HG02943 (cell line): ENCODE data around the gene ATAD3B.
"Not testable (repeated sequence)": the region's sequence is repeated elsewhere in the genome, so short reads cannot be mapped to it uniquely, and the experiment has no call there.

Experiments used
- ATAC-seq: cut with Tn5 transposase; IDR thresholded peaks from one replicate; pipeline ENCODE4 v1.9.1; 2021; ENCODE audit warnings: mild to moderate bottlenecking, low read depth, moderate library complexity; ENCODE audit not compliant: unreplicated experiment

ATAD3B gene

DNA sequence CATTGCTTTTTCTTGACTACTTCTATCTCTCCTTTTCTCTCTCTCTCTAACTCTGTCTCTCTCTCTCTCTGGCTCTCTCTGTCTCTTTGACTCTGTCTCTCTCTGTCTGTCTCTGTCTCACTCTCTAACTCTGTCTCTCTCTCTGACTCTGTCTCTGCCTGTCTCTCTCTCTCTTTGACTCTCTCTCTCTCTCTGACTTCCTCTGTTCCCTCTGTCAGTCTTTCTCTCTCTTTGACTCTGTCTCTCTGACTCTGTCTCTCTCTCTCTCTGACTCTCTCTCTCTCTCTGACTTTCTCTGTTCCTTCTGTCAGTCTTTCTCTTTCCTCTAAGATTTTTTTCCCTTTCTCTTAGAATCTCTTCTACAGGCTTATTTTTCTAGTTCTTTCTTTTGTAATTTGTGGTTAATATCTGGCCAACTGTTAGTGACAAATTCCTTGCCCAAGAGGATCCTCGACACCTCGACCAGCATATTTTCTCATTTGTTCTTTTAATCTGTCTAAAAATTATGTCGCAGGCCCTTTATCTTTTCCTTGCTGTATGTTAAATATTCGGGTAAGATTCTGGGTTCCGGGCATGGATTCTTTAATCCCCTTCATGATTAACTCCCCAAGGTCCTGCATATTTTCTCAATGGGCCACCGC lies 22.3 kb upstream of the ATAD3B start, which contains the start of gene ATAD3C:
Gene ATAD3C, plus strand, starts transcription at position 591 of the 641 bp plus-strand sequence. CDS start 995 bp downstream, outside the sequence.
- no peak for ATAC-seq

DNA sequence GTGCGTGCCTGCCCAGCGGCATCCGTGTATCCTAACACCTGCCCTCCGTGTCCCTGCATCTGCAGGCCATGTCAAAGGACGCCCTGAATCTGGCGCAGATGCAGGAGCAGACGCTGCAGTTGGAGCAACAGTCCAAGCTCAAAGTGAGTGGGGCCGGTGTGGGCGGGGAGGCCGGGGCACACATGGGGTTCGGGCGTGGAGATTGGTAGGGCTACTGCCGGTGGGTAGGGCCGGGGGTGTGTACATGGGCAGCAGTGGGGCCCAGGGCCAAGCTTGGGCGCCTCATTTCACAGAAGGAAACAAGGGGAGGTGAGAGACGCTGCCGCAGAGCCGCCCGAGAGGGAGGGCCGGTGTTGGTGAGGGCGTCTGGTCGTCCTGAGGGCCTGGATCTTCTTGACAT lies 20.9 kb upstream of the ATAD3B start:
- not testable (repeated sequence) for ATAC-seq

DNA sequence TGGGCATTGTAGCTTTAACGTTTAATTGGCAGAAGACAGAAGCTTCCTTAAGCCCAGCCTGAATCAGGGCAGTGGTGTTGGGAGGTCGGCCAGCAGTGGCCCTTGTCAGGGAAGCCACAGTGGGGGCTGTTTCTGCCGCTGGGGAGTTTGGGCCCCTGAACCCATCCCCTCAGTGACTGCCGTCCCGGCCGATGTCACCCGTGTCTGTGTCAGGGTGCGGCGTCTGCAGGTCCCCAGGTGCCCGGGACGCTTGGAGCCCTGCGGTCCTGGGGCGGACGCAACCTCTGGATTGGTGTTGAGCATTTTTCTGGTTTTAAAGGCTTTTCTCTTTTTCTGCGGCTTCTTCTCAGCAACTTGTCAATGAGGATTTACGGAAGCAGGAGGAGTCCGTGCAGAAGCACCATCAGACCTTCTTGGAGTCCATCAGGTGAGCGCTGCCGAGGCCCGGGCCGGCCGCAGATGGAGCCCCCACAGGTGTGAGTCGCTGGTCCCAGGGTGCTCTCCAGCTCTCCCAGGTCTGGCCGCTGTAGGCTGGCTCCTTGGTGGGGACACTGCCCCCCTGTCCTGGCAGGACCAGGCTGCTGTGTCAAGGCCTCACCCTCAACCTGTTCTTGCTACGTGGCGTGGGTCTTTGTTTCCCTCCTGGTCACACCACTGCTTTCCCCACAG lies 19.7 kb upstream of the ATAD3B start:
- no peak for ATAC-seq

DNA sequence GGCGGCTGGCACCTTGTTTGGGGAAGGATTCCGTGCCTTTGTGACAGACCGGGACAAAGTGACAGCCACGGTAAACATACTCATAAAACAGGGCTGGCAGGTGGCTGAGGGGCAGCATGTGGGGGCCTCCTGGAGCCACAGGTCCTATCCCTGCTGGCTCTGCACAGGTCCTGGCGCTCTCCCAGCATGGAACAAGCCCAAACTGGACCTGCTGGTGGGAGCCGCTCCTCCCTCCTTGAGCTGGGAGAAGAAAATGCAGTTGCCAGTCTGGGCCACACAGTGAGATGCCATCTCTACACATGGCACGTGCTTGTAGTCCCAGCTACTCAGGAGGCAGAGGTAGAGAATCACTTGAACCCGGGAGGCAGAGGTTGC lies 19.2 kb upstream of the ATAD3B start:
- not testable (repeated sequence) for ATAC-seq

DNA sequence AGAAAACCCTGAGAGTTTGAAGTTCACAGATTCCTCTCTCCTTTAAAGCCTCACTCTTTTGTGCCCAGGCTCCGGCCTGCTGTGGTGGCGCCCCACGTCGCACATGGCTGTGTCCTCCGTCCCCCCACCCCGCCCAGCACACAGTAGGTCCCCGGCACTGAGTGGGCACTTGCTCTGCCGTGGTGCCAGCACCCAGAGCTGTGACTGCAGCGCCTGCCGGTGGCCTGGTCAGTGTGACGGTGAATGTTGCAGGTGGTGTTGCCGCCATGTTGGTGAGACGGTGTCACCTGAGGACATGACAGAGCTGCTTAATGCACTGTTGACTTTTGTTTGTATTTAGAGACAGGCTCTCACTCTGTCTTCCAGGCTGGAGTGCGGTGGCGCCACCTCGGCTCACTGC lies 18.7 kb upstream of the ATAD3B start:
- no peak for ATAC-seq

DNA sequence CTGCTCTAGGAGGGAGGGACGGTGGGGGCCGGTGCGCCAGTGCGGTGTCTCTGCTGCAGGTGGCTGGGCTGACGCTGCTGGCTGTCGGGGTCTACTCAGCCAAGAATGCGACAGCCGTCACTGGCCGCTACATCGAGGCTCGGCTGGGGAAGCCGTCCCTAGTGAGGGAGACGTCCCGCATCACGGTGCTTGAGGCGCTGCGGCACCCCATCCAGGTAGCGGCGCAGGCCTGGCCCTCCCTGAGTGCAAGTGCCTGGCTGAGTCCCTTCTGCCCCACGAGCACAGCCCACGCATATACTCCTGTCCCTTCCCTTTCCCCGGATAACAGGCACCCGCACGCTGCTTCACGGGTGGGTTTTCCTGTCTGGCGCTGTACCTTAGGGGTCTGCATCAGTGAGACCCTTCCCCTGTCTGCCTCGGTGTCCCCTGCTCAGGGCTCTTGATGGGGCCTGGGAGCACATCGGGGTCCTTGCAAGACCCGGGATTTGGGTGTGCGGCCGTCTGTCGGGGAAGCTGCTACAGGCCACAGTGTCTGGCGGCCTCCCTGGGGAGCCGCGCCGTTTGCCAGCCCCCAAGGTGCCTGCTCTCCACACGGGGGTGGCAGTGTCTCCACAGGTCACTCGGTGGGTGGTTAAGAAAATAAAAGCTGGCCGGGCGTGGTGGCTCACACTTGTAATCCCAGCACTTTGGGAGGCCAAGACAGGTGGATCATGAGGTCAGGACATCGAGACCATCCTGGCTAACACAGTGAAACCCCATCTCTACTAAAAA lies 17.1 kb upstream of the ATAD3B start:
- ATAC-seq, result not testable (repeated sequence)

DNA sequence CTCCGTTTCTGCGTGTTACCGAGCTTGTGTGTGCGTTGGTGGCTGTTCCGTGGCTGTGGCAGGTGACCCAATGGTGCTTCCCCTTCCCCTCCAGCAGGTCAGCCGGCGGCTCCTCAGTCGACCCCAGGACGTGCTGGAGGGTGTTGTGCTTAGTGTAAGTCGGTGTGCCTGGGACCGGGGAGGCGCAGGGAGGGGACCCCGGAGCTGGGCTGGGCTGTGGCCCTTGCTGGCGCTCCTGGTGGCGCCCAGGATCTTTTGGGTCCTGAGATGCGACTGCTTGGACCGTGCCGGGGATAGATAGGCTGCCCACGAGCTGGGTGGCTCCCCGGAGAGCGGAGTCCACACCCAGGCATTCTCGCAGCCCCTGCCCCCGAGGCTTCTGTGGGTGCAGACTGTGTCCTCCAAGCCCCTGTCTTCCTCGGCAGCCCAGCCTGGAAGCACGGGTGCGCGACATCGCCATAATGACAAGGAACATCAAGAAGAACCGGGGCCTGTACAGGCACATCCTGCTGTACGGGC lies 16.1 kb upstream of the ATAD3B start:
- no peak for ATAC-seq

DNA sequence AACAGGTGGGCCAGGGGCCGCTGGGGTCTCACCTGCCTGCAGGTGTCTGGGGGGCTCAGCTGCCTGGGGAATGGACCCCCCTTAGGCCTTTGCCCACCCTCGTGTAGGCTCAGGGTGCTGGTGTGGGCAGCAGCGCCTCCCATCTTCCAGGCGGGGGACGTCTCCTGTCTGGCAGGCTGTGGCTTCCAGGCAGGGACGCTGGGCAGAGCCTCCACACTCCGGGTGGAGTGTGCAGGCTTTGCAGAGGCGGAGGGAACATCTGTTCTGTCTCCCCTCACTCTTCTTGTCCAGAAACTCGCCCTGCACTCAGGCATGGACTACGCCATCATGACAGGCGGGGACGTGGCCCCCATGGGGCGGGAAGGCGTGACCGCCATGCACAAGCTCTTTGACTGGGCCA lies 15.6 kb upstream of the ATAD3B start:
- ATAC-seq, result not testable (repeated sequence)

DNA sequence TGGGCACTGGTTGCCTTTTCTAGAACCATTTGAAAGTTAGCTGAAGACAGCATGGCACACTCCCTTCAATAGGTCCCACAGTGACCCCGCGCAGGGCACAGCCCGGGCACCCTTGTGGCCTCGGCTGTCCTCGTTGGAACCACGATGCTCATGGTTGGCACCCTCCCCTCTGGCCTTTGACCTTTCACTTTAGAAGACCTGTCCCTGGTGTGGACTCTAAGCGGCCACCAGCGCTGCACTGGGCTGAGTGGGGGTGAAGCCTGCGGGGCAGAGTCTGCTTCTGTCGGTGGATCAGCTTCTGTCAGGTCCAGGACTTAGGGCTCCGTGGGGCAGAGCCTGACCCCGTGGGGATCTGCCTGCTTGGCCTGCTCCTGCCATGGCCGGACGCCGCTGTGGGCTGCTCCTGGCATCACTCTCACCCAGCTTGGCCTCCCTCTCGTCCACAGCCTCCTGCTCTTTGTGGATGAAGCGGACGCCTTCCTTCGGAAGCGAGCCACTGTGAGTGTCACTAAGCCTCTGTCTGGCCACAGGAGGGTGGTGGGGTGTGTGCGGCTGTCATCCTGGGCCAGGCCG lies 14.8 kb upstream of the ATAD3B start:
- ATAC-seq, result not testable (repeated sequence)

DNA sequence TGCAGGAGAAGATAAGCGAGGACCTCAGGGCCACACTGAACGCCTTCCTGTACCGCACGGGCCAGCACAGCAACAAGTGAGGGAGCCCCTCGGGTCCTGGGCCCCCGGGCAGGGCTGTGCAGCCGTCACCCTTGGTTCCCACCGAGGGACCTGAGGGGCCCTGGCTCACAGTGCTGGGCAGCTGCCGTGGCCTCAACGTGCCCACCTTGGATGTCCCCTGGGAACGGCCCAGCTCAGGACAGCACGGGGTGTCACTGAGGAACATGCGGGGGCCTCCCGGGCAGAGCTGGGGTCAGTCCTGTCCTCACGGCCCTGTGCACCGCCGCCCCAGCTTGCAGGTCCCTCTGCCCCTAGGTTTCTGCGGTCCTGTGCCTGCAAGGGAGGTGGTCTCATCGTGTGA lies 12.4 kb upstream of the ATAD3B start:
- not testable (repeated sequence) for ATAC-seq

DNA sequence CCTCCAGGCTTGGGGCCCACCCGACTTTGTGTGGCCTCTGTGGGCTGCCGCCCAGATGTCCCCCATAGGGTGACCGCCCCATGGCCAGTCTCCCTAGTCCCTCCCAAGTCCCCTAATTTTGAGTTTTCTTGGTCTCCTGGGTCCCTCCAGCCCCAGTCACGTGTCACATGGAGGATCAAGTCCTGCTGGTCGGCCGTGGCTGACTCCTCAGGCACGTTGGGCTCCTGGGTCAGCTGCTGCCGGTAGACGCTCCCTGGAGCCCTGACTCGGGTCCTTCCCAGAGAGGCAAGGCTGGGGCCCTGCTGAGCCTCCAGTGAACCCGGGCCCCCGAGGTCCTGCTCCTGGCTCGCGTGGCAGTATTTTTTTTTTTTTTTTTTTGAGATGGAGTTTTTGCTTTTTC lies 11.9 kb upstream of the ATAD3B start:
- not testable (repeated sequence) for ATAC-seq

DNA sequence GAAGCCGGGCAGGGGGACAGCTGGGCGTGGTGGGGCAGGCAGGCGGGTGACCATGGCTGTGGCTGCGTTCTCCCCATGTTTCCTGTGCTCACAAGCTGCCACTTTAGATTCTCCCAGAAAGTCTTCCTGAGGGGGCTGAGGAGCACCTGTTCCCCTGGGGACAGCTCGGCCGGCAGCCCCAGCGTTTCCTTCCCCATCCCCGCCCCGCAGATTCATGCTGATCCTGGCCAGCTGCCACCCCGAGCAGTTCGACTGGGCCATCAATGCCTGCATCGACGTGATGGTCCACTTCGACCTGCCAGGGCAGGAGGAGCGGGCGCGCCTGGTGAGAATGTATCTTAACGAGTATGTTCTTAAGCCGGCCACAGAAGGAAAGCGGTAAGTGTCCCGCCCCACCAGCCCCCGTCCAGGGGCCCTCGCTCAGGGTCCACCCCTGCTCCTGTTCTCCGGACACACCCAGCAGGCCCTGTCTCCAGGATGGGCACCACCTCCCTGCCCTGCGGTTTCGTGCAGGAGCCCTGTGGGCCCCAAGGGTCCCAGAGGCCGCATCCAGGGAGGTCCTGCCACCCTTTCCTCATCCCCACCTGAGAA lies 10.9 kb upstream of the ATAD3B start:
- no peak for ATAC-seq

DNA sequence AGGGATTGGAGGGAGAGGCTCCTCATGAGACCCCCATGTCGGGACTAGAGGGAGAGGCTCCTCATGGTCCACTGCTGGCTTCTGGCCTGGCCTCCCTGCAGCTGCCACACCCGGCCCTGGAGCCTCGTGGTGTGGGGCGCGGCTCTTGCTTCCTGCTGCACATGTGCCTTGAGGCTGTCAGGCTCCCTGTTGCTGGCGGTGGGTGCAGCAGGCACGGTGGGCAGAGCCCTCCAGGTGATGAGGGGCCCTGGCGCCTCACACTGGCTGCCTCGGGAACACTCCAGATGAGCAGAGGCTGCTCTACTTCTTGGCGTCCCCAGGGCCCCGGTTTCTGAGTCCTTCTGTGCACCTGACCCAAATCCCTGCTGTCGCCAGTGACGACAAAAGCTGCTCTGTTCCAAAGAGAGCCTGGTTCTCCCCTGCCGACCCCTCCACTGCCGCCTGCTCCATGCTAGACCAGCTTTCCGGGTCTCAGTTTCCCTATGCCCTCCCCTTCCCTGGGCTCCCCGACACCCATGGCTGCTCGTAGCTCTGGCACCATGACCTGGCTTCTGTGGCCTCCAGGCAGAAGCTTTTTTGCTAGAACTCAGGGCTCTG lies 9.7 kb upstream of the ATAD3B start:
- no peak for ATAC-seq

DNA sequence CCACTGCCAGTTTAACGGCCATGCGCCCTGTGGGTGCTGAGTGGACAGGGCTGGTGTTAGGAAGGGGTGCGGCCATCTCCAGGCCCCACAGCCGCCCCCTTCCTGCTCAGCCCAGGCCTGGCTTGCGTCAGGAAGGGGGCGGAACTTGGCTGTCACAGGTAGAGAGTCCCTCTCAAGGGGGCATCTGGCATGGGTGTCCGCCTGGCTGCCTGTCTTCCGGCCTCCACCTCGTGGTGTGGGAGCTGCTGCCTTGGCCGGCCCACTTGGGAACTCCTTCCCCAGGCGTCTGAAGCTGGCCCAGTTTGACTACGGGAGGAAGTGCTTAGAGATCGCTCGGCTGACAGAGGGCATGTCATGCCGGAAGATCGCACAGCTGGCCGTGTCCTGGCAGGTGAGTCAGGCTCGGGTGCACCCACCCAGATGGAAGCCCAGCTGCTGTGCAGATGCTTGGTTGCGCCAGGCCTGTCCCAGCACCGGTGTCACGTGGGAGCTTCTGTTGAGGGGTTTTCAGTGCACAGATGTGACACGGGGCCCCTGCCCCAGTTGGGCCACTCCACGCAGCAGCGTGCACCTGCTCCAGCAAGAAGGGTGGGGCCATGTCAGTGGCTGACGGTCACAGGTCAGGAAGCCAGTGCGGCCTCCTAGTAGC lies 9.1 kb upstream of the ATAD3B start:
- no peak for ATAC-seq

DNA sequence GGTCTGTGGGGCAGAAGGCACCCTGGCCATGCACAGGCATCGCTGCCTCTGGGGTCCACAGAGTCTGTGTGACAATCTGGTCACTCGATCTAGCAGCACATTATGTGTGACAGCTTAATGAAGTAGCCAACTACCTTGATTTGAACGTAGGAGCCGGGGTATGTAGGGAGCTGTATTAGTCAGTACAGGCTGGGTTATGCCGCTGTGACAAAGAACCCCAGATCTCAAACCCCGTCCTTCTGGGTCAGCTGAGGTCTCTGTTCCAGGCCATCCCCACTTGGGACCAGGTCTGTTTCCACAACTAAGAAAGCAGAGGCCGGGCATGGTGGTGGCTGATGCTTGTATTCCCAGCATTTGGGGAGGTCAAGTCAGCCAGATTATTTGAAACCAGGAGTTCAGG lies 8.3 kb upstream of the ATAD3B start:
- ATAC-seq, result no peak

DNA sequence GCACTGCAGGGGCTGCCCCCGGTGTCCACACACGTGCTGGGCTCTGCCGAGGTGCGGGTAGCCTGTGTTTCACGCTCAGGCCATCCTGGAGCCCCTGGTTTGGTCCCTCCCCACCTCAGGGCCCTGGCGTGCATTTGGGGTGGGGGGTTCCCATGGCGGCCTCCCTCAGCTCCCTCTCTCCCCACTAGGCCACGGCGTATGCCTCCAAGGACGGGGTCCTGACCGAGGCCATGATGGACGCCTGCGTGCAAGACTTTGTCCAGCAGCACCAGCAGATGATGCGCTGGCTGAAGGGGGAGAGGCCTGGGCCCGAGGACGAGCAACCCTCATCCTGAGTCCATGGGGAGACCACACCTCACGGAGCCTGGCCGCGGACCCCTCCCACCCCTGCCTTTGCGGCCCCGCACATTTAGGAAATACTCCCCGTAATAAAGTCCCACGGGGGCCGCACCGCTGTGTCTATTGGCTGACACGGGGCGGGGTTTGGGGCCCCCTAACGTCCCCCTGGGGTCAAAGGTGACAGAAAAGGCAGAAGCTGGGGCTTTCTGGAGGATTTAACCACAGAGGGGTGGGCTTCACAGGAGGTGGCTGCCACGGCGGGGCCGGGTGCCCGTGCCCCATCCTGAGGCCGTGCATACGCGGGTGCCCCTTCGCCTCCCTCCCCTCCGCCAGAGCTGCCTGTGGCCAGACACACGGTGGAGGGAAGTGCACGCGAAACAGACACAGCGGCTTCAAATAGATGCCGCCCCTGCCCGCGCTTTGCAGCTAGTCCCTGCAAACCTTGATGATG lies 3.2 kb upstream of the ATAD3B start:
- not testable (repeated sequence) for ATAC-seq

DNA sequence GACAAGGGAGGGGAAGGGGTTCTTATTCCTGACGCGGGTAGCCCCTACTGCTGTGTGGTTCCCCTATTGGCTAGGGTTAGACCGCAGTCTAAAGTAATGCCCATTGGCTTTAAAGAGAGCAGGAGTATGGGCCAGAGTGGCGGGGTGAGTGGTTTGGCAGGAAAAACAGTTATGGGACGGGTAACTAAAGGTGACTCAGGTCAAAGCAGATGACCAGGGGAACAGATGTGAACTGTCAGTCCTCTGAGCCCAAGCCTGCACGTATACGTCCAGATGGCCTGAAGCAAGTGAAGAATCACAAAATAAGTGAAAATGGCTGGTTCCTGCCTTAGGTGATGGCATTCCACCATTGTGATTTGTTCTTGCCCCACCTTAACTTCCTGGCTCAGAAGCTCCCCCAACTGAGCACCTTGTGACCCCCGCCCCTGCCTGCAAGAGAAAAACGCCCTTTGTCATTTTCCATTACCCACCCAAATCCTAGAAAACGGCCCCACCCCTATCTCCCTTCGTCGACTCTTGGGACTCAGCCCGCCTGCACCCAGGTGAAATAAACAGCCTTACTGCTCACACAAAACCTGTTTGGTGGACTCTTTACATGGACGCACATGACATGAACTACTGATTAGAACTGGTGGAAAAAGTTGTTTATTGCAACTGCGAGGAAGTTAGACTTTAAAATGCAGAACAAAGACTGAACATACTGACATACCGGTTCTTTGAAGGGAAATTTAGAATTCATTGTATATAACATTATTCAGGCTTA lies 758 bp upstream of the ATAD3B start:
- ATAC-seq, result no peak
